Panc1 (cell line): ENCODE measurements around the gene BAMBI. TPM values are rescaled to one million over a fixed set of nuclear protein-coding genes. Genes with fewer than 3 reads are reported as not detected.

ENCODE experiments used
- ATAC-seq: fragments of 200-7000 bp; cut with Tn5 transposase; 2 replicates; pipeline ENCODE4 v1.9.1; 2020; ENCODE audit warnings: mild to moderate bottlenecking, moderate library complexity
- BruUV-seq: library from RNA; stranded (reverse); fragments of 400-500 nt; replicated peaks from 2 replicates; lab custom pipeline; 2021; lab: Mats Ljungman, UMichigan
- CTCF ChIA-PET: fragments of 300-600 bp; sonication (Branson Sonifier 250); formaldehyde crosslinking; loops from one replicate; lab custom pipeline; 2022; ENCODE audit warnings: antibody characterized with exemption; lab: Charles Lee
- POLR2A ChIA-PET: fragments of 300-600 bp; sonication (Branson Sonifier 250); formaldehyde crosslinking; loops from one replicate; lab custom pipeline; 2022; ENCODE audit warnings: antibody characterized with exemption; lab: Charles Lee
- DNase-seq: peaks from one replicate; pipeline ENCODE4 v3.0.0-alpha.2; 2010; ENCODE audit warnings: low read depth, low spot score
- H3K27ac ChIP-seq: 2 replicates; pipeline ENCODE4 v1.5.1; 2011; ENCODE audit warnings: mild to moderate bottlenecking, low read length, inconsistent platforms
- H3K27me3 ChIP-seq: fragments of 200-500 bp; sonication (Bioruptor generic); 2 replicates; pipeline ENCODE4 v1.6.0; 2014; ENCODE audit warnings: low read length, inconsistent platforms; ENCODE audit not compliant: control insufficient read depth, insufficient read depth
- H3K36me3 ChIP-seq: fragments of 200-500 bp; sonication (Bioruptor generic); 2 replicates; pipeline ENCODE4 v1.5.1; 2014; ENCODE audit warnings: inconsistent platforms, mild to moderate bottlenecking, low read length, moderate library complexity; ENCODE audit not compliant: control insufficient read depth, insufficient read depth
- H3K4me1 ChIP-seq: 2 replicates; pipeline ENCODE4 v1.5.1; 2011; ENCODE audit warnings: inconsistent platforms, mild to moderate bottlenecking, low read length, moderate library complexity; ENCODE audit not compliant: control insufficient read depth, insufficient read depth
- H3K4me3 ChIP-seq, 2 experiments: 2 replicates each; pipeline ENCODE4 v1.5.1; 2011 to 2012; ENCODE audit warnings: low read depth in 2 of 2, low read length in 2 of 2, mild to moderate bottlenecking in 2 of 2, inconsistent platforms in 1 of 2, moderate library complexity in 1 of 2
- H3K9me3 ChIP-seq: fragments of 200-500 bp; sonication (Bioruptor generic); 2 replicates; pipeline ENCODE4 v1.5.1; 2014; ENCODE audit warnings: low read depth, mild to moderate bottlenecking, inconsistent platforms, low read length, moderate library complexity; ENCODE audit not compliant: control insufficient read depth, insufficient read depth
- POLR2AphosphoS5 ChIP-seq: IDR thresholded peaks from 2 replicates; pipeline ENCODE4 v1.6.1; 2012; ENCODE audit warnings: mild to moderate bottlenecking, low read depth, low read length, moderate library complexity
- SIN3A ChIP-seq: IDR thresholded peaks from 2 replicates; pipeline ENCODE4 v1.6.1; 2012; ENCODE audit warnings: low read depth, mild to moderate bottlenecking, low read length, moderate library complexity, borderline replicate concordance; ENCODE audit not compliant: insufficient read depth
- TCF7L2 ChIP-seq: IDR thresholded peaks from 2 replicates; pipeline ENCODE4 v1.6.1; 2011; ENCODE audit warnings: mild to moderate bottlenecking, low read depth, low read length, inconsistent platforms
- in situ Hi-C: cut with HindIII; loops from 2 replicates; pipeline ENCODE4 v1.10.0; 2016; ENCODE audit warnings: low sequenced_read_pairs, low pct_unique_long_range_greater_than_20kb
- intact Hi-C: fragments of 100-400 bp; cut with micrococcal nuclease; formaldehyde crosslinking; loops from one replicate; pipeline ENCODE4 v1.10.0; 2022; ENCODE audit not compliant: unreplicated experiment
- total RNA-seq: library from RNA; stranded (reverse); gene quantifications from one replicate; pipeline ENCODE4 v1.2.1, GENCODE V29; 2021; ENCODE audit not compliant: unreplicated experiment
- TF ChIP-seq, protein P1 (sequence below): fragments of 450-650 bp; IDR thresholded peaks from 2 replicates; pipeline ENCODE4 v1.5.1; 2017; ENCODE audit warnings: mild to moderate bottlenecking
- TF ChIP-seq, protein P2 (sequence below), 2 experiments: IDR thresholded peaks; 2 replicates each; pipeline ENCODE4 v1.6.1; 2011 to 2012; ENCODE audit warnings: low read depth in 2 of 2, control low read depth in 1 of 2, low read length in 1 of 2, mild to moderate bottlenecking in 1 of 2, moderate library complexity in 1 of 2; ENCODE audit not compliant: insufficient read depth in 1 of 2

The BAMBI gene
- total RNA-seq, 1 experiment from 2014 or later = 3.9 TPM

DNA sequence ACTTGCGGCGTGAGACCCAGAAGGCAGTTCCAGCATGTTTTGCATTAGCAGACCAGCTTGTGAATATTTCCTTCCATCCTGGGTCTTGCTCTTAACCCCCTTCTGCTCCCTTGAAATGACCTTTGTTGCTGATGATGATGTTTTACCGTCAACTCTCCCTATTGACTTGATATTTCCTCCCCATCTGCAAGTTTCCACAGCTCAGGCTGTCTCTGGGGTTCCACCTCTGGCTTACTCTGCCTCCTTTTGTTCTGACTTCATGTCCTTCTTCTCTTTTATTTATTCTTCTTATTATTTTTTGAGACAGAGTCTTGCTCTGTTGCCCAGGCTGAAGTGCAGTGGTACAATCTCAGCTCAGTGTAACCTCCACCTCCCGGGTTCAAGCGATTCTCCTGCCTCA, 17.2 kb downstream of the BAMBI start:
- ChIA-PET POLR2A (no interaction called here), CTCF (no interaction called here)
- ATAC-seq = no peak
- Histone ChIP-seq H3K4me3 (no peak overlapping the region), H3K27ac (no peak overlapping the region), H3K36me3 (no peaks in the 10 kb centered on the region), H3K4me1 (no peaks in the 10 kb centered on the region), H3K9me3 (no peaks in the 10 kb centered on the region), H3K27me3 (no peaks in the 10 kb centered on the region)
- intact Hi-C loops (no loop called here), in situ Hi-C loops (no loop called here)
- TF ChIP-seq POLR2AphosphoS5 = no peak
- TF ChIP-seq, protein P1, sequence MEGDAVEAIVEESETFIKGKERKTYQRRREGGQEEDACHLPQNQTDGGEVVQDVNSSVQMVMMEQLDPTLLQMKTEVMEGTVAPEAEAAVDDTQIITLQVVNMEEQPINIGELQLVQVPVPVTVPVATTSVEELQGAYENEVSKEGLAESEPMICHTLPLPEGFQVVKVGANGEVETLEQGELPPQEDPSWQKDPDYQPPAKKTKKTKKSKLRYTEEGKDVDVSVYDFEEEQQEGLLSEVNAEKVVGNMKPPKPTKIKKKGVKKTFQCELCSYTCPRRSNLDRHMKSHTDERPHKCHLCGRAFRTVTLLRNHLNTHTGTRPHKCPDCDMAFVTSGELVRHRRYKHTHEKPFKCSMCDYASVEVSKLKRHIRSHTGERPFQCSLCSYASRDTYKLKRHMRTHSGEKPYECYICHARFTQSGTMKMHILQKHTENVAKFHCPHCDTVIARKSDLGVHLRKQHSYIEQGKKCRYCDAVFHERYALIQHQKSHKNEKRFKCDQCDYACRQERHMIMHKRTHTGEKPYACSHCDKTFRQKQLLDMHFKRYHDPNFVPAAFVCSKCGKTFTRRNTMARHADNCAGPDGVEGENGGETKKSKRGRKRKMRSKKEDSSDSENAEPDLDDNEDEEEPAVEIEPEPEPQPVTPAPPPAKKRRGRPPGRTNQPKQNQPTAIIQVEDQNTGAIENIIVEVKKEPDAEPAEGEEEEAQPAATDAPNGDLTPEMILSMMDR = no peak
- TF ChIP-seq TCF7L2 = no peak
- TF ChIP-seq, protein P2, sequence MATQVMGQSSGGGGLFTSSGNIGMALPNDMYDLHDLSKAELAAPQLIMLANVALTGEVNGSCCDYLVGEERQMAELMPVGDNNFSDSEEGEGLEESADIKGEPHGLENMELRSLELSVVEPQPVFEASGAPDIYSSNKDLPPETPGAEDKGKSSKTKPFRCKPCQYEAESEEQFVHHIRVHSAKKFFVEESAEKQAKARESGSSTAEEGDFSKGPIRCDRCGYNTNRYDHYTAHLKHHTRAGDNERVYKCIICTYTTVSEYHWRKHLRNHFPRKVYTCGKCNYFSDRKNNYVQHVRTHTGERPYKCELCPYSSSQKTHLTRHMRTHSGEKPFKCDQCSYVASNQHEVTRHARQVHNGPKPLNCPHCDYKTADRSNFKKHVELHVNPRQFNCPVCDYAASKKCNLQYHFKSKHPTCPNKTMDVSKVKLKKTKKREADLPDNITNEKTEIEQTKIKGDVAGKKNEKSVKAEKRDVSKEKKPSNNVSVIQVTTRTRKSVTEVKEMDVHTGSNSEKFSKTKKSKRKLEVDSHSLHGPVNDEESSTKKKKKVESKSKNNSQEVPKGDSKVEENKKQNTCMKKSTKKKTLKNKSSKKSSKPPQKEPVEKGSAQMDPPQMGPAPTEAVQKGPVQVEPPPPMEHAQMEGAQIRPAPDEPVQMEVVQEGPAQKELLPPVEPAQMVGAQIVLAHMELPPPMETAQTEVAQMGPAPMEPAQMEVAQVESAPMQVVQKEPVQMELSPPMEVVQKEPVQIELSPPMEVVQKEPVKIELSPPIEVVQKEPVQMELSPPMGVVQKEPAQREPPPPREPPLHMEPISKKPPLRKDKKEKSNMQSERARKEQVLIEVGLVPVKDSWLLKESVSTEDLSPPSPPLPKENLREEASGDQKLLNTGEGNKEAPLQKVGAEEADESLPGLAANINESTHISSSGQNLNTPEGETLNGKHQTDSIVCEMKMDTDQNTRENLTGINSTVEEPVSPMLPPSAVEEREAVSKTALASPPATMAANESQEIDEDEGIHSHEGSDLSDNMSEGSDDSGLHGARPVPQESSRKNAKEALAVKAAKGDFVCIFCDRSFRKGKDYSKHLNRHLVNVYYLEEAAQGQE (IDR thresholded peaks at IDR 0.05; ENCODE audit: insufficient read depth in 1 of 2, low read depth in 2 of 2, low read length in 1 of 2) = no peak
- TF ChIP-seq SIN3A = no peak
- DNase-seq = no peak
- no TSS peak for BruUV-seq

DNA sequence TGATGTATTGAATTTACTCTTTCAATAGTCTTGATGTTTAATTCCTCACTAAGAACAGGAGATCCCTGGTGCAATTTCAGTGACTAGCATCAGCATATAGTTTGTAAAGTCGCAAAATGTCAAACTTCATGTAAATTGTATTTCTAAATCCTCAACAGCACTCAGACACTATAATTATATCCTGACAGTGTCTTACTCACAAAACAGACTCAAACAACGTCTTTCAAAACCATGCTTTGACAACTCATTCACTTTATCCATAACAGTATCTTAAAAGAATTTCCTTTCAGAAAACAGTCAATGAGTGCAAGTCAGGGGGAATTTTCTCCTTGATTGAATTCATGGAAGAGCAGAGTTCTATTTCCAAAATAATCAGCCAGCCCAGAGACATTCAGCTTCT, 20.8 kb downstream of the BAMBI start:
- H3K36me3 ChIP-seq = no peaks in the 10 kb centered on the region
- in situ Hi-C loops = no loop called here
- BruUV-seq = no TSS peak

More for the DNA sequence above, 20.8 kb downstream of the BAMBI start:
- no peak for DNase-seq
- Histone ChIP-seq H3K27ac (no peak overlapping the region), H3K4me3 (no peak overlapping the region), H3K9me3 (no peaks in the 10 kb centered on the region), H3K27me3 (no peaks in the 10 kb centered on the region), H3K4me1 (no peaks in the 10 kb centered on the region)
- ChIA-PET POLR2A (no interaction called here), CTCF (no interaction called here)
- TF ChIP-seq TCF7L2 (no peak), SIN3A (no peak), POLR2AphosphoS5 (no peak)
- TF ChIP-seq, protein P2 (IDR thresholded peaks at IDR 0.05; ENCODE audit: insufficient read depth in 1 of 2, low read depth in 2 of 2, low read length in 1 of 2) = no peak
- TF ChIP-seq, protein P1 = no peak
- intact Hi-C loops = no loop called here
- no peak for ATAC-seq
